GM23338 (cell line): ENCODE results near the gene CHST11. TPM values are rescaled to one million over a fixed set of nuclear protein-coding genes. Genes with fewer than 3 reads are reported as not detected.

Source experiments
- ATAC-seq: fragments of 200-7000 bp; cut with Tn5 transposase; 3 replicates; pipeline ENCODE4 v1.9.1; 2020
- DNase-seq: peaks from one replicate; pipeline ENCODE4 v3.0.0-alpha.2; 2015; ENCODE audit warnings: low spot score
- H2AFZ ChIP-seq: fragments of 200-600 bp; sonication (generic); 2 replicates; pipeline ENCODE4 v1.8.0; 2016; ENCODE audit warnings: antibody characterized with exemption, mild to moderate bottlenecking, moderate library complexity
- H3F3A ChIP-seq: fragments of 200-600 bp; sonication (generic); replicated peaks from 2 replicates; pipeline ENCODE4 v1.8.0; 2017; ENCODE audit warnings: antibody characterized with exemption, mixed run types, low read depth
- H3K27ac ChIP-seq: fragments of 200-600 bp; sonication (generic); 2 replicates; pipeline ENCODE4 v1.6.1; 2016; ENCODE audit warnings: low read depth
- H3K27me3 ChIP-seq: fragments of 200-600 bp; sonication (generic); 2 replicates; pipeline ENCODE4 v1.8.0; 2016; ENCODE audit warnings: mild to moderate bottlenecking, mixed run types, moderate library complexity; ENCODE audit not compliant: insufficient read depth
- H3K36me3 ChIP-seq: fragments of 200-600 bp; sonication (generic); 2 replicates; pipeline ENCODE4 v1.8.0; 2016; ENCODE audit warnings: mild to moderate bottlenecking; ENCODE audit not compliant: insufficient read depth
- H3K4me1 ChIP-seq: fragments of 200-600 bp; sonication (generic); 2 replicates; pipeline ENCODE4 v1.8.0; 2016; ENCODE audit warnings: mild to moderate bottlenecking, moderate library complexity; ENCODE audit not compliant: insufficient read depth
- H3K4me2 ChIP-seq: fragments of 200-600 bp; sonication (generic); 2 replicates; pipeline ENCODE4 v1.7.1; 2017; ENCODE audit warnings: mixed run types
- H3K4me3 ChIP-seq: fragments of 200-600 bp; sonication (generic); 2 replicates; pipeline ENCODE4 v1.6.1; 2016; ENCODE audit warnings: mixed run types
- H3K79me2 ChIP-seq: fragments of 200-600 bp; sonication (generic); replicated peaks from 2 replicates; pipeline ENCODE4 v1.8.0; 2017; ENCODE audit warnings: mild to moderate bottlenecking; ENCODE audit not compliant: insufficient read depth
- H3K9me2 ChIP-seq: fragments of 200-600 bp; sonication (generic); 2 replicates; pipeline ENCODE4 v1.8.0; 2017; ENCODE audit not compliant: insufficient read depth
- H4K20me1 ChIP-seq: fragments of 200-600 bp; sonication (generic); replicated peaks from 2 replicates; pipeline ENCODE4 v1.8.0; 2017; ENCODE audit warnings: mild to moderate bottlenecking; ENCODE audit not compliant: insufficient read depth
- H3K27ac Mint-ChIP-seq: 2 replicates; pipeline ENCODE4 v1.8.0; 2020; ENCODE audit warnings: inconsistent platforms, mild to moderate bottlenecking, moderate library complexity, mixed read lengths
- H3K27me3 Mint-ChIP-seq: 3 replicates; pipeline ENCODE4 v1.8.0; 2022; ENCODE audit warnings: low read depth, mild to moderate bottlenecking, moderate library complexity, mixed read lengths, inconsistent platforms; ENCODE audit not compliant: insufficient read depth, poor library complexity
- H3K36me3 Mint-ChIP-seq: 3 replicates; pipeline ENCODE4 v1.8.0; 2021; ENCODE audit warnings: low read depth, mild to moderate bottlenecking, inconsistent platforms, moderate library complexity, mixed read lengths
- H3K4me1 Mint-ChIP-seq: 3 replicates; pipeline ENCODE4 v1.8.0; 2020; ENCODE audit warnings: mild to moderate bottlenecking, inconsistent platforms, mixed read lengths
- H3K4me3 Mint-ChIP-seq: 3 replicates; pipeline ENCODE4 v1.8.0; 2021; ENCODE audit warnings: moderate library complexity, mild to moderate bottlenecking, inconsistent platforms, mixed read lengths
- H3K9me3 Mint-ChIP-seq: 3 replicates; pipeline ENCODE4 v1.8.0; 2020; ENCODE audit warnings: moderate library complexity, mild to moderate bottlenecking, inconsistent platforms, mixed read lengths
- CREB1 ChIP-seq: fragments of 250-450 bp; sonication (Bioruptor Pico); IDR thresholded peaks from 2 replicates; pipeline ENCODE4 v1.5.0; 2020; ENCODE audit warnings: low read depth, mild to moderate bottlenecking, moderate library complexity
- CTCF ChIP-seq, 2 experiments: fragments of 200-600 bp in 1 of 2; sonication (generic) in 1 of 2; conservative IDR thresholded peaks; 2 replicates each; pipeline versions ENCODE4 v1.5.1 to v1.6.1; 2016 to 2017; ENCODE audit warnings: antibody characterized with exemption in 2 of 2, low read depth in 2 of 2, mild to moderate bottlenecking in 2 of 2, moderate library complexity in 1 of 2
- ETS1 ChIP-seq: IDR thresholded peaks from 2 replicates; pipeline ENCODE4 v1.6.1; 2016; ENCODE audit warnings: antibody characterized with exemption
- EZH2 ChIP-seq: fragments of 200-600 bp; sonication (generic); IDR thresholded peaks from one replicate; pipeline ENCODE4 v1.8.0; 2017; ENCODE audit warnings: antibody characterized with exemption, mild to moderate bottlenecking, low read depth; ENCODE audit not compliant: unreplicated experiment
- EZH2phosphoT487 ChIP-seq: fragments of 200-600 bp; sonication (generic); IDR thresholded peaks from one replicate; pipeline ENCODE4 v1.8.1; 2018; ENCODE audit warnings: antibody characterized with exemption; ENCODE audit not compliant: unreplicated experiment
- JUNB ChIP-seq: IDR thresholded peaks from one replicate; pipeline ENCODE4 v1.6.1; 2016; ENCODE audit warnings: antibody characterized with exemption; ENCODE audit not compliant: unreplicated experiment
- NANOG ChIP-seq: IDR thresholded peaks from 2 replicates; pipeline ENCODE4 v1.6.1; 2016; ENCODE audit warnings: antibody characterized with exemption, borderline replicate concordance
- POLR2AphosphoS5 ChIP-seq: IDR thresholded peaks from 2 replicates; pipeline ENCODE4 v1.6.1; 2016; ENCODE audit warnings: antibody characterized with exemption, low read depth
- REST ChIP-seq: IDR thresholded peaks from one replicate; pipeline ENCODE4 v1.6.1; 2018; ENCODE audit warnings: antibody characterized with exemption; ENCODE audit not compliant: unreplicated experiment
- STAT1 ChIP-seq: IDR thresholded peaks from one replicate; pipeline ENCODE4 v1.6.1; 2016; ENCODE audit warnings: antibody characterized with exemption; ENCODE audit not compliant: unreplicated experiment
- ZNF114 ChIP-seq: fragments of 250-450 bp; sonication (Bioruptor Pico); IDR thresholded peaks from 2 replicates; pipeline ENCODE4 v1.5.0; 2020; ENCODE audit warnings: mild to moderate bottlenecking, moderate library complexity
- ZNF331 ChIP-seq: fragments of 250-450 bp; sonication (Bioruptor Pico); IDR thresholded peaks from 2 replicates; pipeline ENCODE4 v1.5.0; 2020; ENCODE audit warnings: low read depth, mild to moderate bottlenecking, moderate library complexity
- ZNF462 ChIP-seq: fragments of 250-450 bp; sonication (Bioruptor Pico); IDR thresholded peaks from 2 replicates; pipeline ENCODE4 v1.5.0; 2020; ENCODE audit warnings: mild to moderate bottlenecking, moderate library complexity
- polyA plus RNA-seq: library from polyadenylated mRNA; unstranded; fragments of >200 nt; fragmentation: Nextera tagmentation; extraction: Ambion mirVana; gene quantifications from 2 replicates; pipeline ENCODE4 v1.2.1, GENCODE V29; 2016
- total RNA-seq: library from RNA; depleted of rRNA; stranded (reverse); fragments of >200 nt; shearing (Covaris generic); gene quantifications from 2 replicates; pipeline ENCODE4 v1.2.3, GENCODE V29; 2014

The CHST11 gene
- total and polyA plus RNA-seq, 2 experiments from 2014 or later, result 7.7 to 25.7 TPM

GRCh38 chr12:104480826-104481440 is 24.2 kb downstream of the CHST11 start (continued):
- TF ChIP-seq REST (no peak), CREB1 (CRISPR knock-in tag) (no peak), EZH2 (no peak), EZH2phosphoT487 (no peak), ETS1 (no peak), CTCF (conservative IDR thresholded peaks at IDR 0.05; ENCODE audit: low read depth in 2 of 2) (no peak), ZNF114 (no peak), JUNB (no peak), POLR2AphosphoS5 (no peak), NANOG (no peak), STAT1 (no peak)

GRCh38 chr12:104482113-104482512 is 25.4 kb downstream of the CHST11 start:
- Mint-ChIP-seq H3K4me1 (peaks cover 14% of the 10 kb centered on the region), H3K4me3 (no peak overlapping the region)
- TF ChIP-seq CREB1 (CRISPR knock-in tag) (no peak), EZH2 (no peak), ZNF331 (CRISPR knock-in tag) (no peak), ZNF462 (no peak), ZNF114 (no peak), EZH2phosphoT487 (no peak)

More at GRCh38 chr12:104482113-104482512, 25.4 kb downstream of the CHST11 start:
- Mint-ChIP-seq H3K27ac (no peak overlapping the region), H3K27me3 (peaks cover 3% of the 10 kb centered on the region), H3K9me3 (no peaks in the 10 kb centered on the region; the same call in 2 of the 3 replicates), H3K36me3 (no peaks in the 10 kb centered on the region)
- Histone ChIP-seq H2AFZ (no peak overlapping the region), H3K27ac (no peak overlapping the region), H3K4me2 (no peak overlapping the region), H3K27me3 (no peaks in the 10 kb centered on the region), H3F3A (no peaks in the 10 kb centered on the region), H3K79me2 (peaks cover 12% of the 10 kb centered on the region), H4K20me1 (peaks cover 5% of the 10 kb centered on the region; the same call in 1 of the 2 replicates), H3K9me2 (peaks cover 8% of the 10 kb centered on the region; the same call in 1 of the 2 replicates), H3K4me3 (no peak overlapping the region), H3K36me3 (no peaks in the 10 kb centered on the region), H3K4me1 (no peaks in the 10 kb centered on the region)
- ATAC-seq, result no peak
- no peak for DNase-seq
